HFF-Myc (cell line): ENCODE measurements around the gene MORN1.
A peak's percentile ranks its signal among the peaks of the same experiment; 100 is the strongest.

Source experiments
- DNase-seq: peaks from one replicate; pipeline ENCODE4 v3.0.0-alpha.2; 2011; ENCODE audit warnings: low read depth; ENCODE audit errors: extremely low read depth
- H3K4me3 ChIP-seq: replicated peaks from 2 replicates; pipeline ENCODE4 v1.5.1; 2011; ENCODE audit warnings: low read depth, mild to moderate bottlenecking, control low read depth, low read length
- CTCF ChIP-seq: IDR thresholded peaks from 2 replicates; pipeline ENCODE4 v1.5.1; 2012; ENCODE audit warnings: mild to moderate bottlenecking, low read depth, low read length, control low read depth; ENCODE audit errors: missing control alignments

The MORN1 gene

GRCh38 chr1:2283371-2283990, 107.9 kb downstream of the MORN1 start:
- no peak overlapping the region for H3K4me3 ChIP-seq
- DNase-seq, result no peak
- no peak for TF ChIP-seq CTCF

- DNase-seq, result no peak
- TF ChIP-seq CTCF, result no peak
- no peak overlapping the region for H3K4me3 ChIP-seq
These were observed 108.6 kb downstream of the MORN1 start for GRCh38 chr1:2282556-2283270.

GRCh38 chr1:2279817-2280216, 111.5 kb downstream of the MORN1 start:
- H3K4me3 ChIP-seq, result no peak overlapping the region
- TF ChIP-seq CTCF, result no peak
- DNase-seq, result no peak

GRCh38 chr1:2279210-2279639, 112.1 kb downstream of the MORN1 start:
- DNase-seq, result peak; percentile 75
- 0 out of 2 replicates have a peak overlapping the region, but pooled peaks have one; percentile 4 for H3K4me3 ChIP-seq

GRCh38 chr1:2278591-2279209, 112.7 kb downstream of the MORN1 start:
- no peak overlapping the region for H3K4me3 ChIP-seq
- TF ChIP-seq CTCF, result no peak
- DNase-seq, result no peak

More at GRCh38 chr1:2279210-2279639, 112.1 kb downstream of the MORN1 start:
- TF ChIP-seq CTCF, result no peak

GRCh38 chr1:2277741-2278488, 113.4 kb downstream of the MORN1 start:
- no peak overlapping the region for H3K4me3 ChIP-seq
- no peak for DNase-seq
- no peak for TF ChIP-seq CTCF
